Esophagus squamous epithelium (tissue), 5 donors: ENCODE measurements around the gene SPATS2L. TPM values are rescaled to one million over a fixed set of nuclear protein-coding genes. Genes with fewer than 3 reads are reported as not detected.

Experiments used
- DNase-seq: peaks from one replicate; lab custom pipeline; 2025; lab: John Stamatoyannopoulos, UW
- H3K27ac ChIP-seq, 4 donors: fragments of 200-600 bp; sonication (generic); one replicate each; pipeline ENCODE4 v1.5.1; 2016 to 2019; ENCODE audit warnings: mild to moderate bottlenecking in 1 of 4
- H3K27me3 ChIP-seq, 4 donors: fragments of 200-600 bp; sonication (generic); 1 replicate in 3 of 4; 2 replicates in 1 of 4; pipeline versions ENCODE4 v1.5.1 to v1.6.0; 2017 to 2021; ENCODE audit warnings: antibody characterized with exemption in 1 of 4
- H3K36me3 ChIP-seq, 3 donors: fragments of 200-600 bp; sonication (generic); one replicate each; pipeline ENCODE4 v1.5.1; 2016 to 2019
- H3K4me1 ChIP-seq, 3 donors: fragments of 200-600 bp; sonication (generic); one replicate each; pipeline ENCODE4 v1.5.1; 2017 to 2019
- H3K4me3 ChIP-seq, 4 donors: fragments of 200-600 bp; sonication (generic); 1 replicate in 3 of 4; 2 replicates in 1 of 4; pipeline ENCODE4 v1.5.1; 2016 to 2019; ENCODE audit warnings: mild to moderate bottlenecking in 2 of 4, moderate library complexity in 1 of 4
- H3K9me3 ChIP-seq, 3 donors: fragments of 200-600 bp; sonication (generic); one replicate each; pipeline ENCODE4 v1.5.1; 2016 to 2019
- POLR2A ChIP-seq, 4 donors: fragments of 450-650 bp; IDR thresholded peaks; one replicate each; pipeline ENCODE4 v1.6.1; 2017; ENCODE audit warnings: antibody characterized with exemption in 4 of 4, mild to moderate bottlenecking in 4 of 4, moderate library complexity in 3 of 4
- WGBS, 2 donors: methylation state at CpG; one replicate each; pipeline ENCODE4 v1.1.5; 2018; 5-methylcytosine and 5-hydroxymethylcytosine counted together
- intact Hi-C: fragments of 100-400 bp; cut with DNase I; formaldehyde crosslinking; loops from one replicate; pipeline ENCODE4 v1.15.0; 2022
- total RNA-seq, 4 donors: library from RNA; depleted of rRNA; stranded (reverse); fragments of >200 nt; gene quantifications; one replicate each; pipeline ENCODE4 v1.1.0, GENCODE V29; 2016
- TF ChIP-seq, protein P1 (sequence below), 6 experiments: fragments of 450-650 bp in 4 of 6; fragments of 200-600 bp in 2 of 6; sonication (generic) in 2 of 6; IDR thresholded peaks; one replicate each; pipeline ENCODE4 v1.5.1; 2016 to 2019; ENCODE audit warnings: antibody characterized with exemption in 6 of 6, mild to moderate bottlenecking in 4 of 6, moderate library complexity in 4 of 6
- donor health status: DM: yes; HTN: yes; CAD: no.

The SPATS2L gene
- total RNA-seq, 4 donors from 2014 or later: 53.2 to 91.9 (median 68.3) TPM

DNA sequence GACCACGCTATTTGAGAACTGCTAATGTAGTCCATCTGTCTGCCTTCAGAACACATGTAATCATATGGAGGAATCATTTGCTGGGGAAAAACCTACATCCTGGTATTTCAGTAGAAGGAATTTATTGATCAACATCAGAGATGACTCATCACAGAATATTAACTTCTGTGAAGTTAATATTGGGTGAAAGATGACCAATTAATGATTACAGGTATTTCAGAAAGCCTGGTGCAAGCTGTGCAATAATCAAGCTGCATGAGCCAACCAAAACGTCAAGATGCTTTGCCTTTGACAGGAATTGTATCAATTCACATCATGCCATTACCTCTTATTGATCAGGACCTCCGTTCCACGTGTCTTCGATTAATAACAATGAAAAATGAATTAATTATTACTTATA, 9.4 kb upstream of the SPATS2L start:
- Histone ChIP-seq H3K36me3 (no peaks in the 10 kb centered on the region), H3K4me3 (no peak overlapping the region), H3K4me1 (peaks cover 0 to 30% (median 4%) of the 10 kb centered on the region in 3 donors), H3K9me3 (no peaks in the 10 kb centered on the region), H3K27me3 (no peaks in the 10 kb centered on the region), H3K27ac (no peak overlapping the region)
- DNase-seq: no peak
- WGBS, 2 donors: 86 to 88% methylated on average over 5 of the region's 5 CpGs
- intact Hi-C loops: no loop called here
- TF ChIP-seq POLR2A (IDR thresholded peaks at IDR 0.05): no peak
- TF ChIP-seq, protein P1, sequence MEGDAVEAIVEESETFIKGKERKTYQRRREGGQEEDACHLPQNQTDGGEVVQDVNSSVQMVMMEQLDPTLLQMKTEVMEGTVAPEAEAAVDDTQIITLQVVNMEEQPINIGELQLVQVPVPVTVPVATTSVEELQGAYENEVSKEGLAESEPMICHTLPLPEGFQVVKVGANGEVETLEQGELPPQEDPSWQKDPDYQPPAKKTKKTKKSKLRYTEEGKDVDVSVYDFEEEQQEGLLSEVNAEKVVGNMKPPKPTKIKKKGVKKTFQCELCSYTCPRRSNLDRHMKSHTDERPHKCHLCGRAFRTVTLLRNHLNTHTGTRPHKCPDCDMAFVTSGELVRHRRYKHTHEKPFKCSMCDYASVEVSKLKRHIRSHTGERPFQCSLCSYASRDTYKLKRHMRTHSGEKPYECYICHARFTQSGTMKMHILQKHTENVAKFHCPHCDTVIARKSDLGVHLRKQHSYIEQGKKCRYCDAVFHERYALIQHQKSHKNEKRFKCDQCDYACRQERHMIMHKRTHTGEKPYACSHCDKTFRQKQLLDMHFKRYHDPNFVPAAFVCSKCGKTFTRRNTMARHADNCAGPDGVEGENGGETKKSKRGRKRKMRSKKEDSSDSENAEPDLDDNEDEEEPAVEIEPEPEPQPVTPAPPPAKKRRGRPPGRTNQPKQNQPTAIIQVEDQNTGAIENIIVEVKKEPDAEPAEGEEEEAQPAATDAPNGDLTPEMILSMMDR (IDR thresholded peaks at IDR 0.05): no peak

DNA sequence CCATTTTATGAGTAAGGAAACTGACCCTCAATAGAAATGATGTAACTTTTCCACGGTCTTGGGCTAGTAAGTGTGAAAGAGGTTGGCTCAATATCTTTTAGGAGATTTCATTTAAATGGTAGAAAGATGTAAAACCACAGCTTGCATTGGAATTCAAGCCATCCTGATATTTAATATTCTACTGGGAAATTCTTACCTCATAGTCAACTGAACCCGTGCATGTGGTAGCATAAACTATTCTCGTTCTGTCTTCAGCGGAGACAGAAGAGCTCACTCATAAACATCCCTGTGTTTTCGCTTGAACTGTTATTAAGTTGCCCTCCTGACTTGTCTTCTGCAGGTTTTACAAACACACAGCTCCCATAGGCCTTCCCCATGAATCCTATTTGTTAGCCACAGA, 8.5 kb upstream of the SPATS2L start:
- TF ChIP-seq, protein P1 (IDR thresholded peaks at IDR 0.05): no peak
- no peak for TF ChIP-seq POLR2A (IDR thresholded peaks at IDR 0.05)
- intact Hi-C loops: no loop called here
- WGBS, 2 donors: 88 to 89% methylated on average over 5 of the region's 5 CpGs
- Histone ChIP-seq H3K36me3 (no peaks in the 10 kb centered on the region), H3K9me3 (no peaks in the 10 kb centered on the region), H3K27ac (no peak overlapping the region), H3K4me3 (no peak overlapping the region), H3K4me1 (peaks cover 0 to 39% (median 8%) of the 10 kb centered on the region in 3 donors), H3K27me3 (no peaks in the 10 kb centered on the region)
- DNase-seq: no peak

DNA sequence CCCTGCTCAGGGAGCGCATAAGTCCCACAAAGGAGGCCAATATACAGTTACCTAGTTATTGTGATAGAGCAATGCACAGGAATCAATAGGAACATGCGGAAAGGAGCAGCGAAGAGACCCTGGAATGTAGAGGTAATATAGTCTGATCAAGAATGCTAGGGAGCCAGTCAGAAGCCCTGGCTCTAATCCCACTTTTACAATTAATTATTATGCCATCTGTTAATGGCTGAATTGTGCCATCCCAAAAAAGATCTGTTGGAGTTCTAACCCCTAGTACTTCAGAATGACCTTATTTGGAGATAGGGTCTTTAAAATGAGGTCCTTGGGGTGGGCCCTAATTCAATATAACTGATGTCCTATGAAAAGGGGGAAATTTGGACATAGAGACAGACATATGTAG, 7.7 kb upstream of the SPATS2L start:
- Histone ChIP-seq H3K9me3 (no peaks in the 10 kb centered on the region), H3K27ac (no peak overlapping the region), H3K4me1 (peaks cover 0 to 43% (median 8%) of the 10 kb centered on the region in 3 donors), H3K27me3 (no peaks in the 10 kb centered on the region), H3K4me3 (no peak overlapping the region), H3K36me3 (no peaks in the 10 kb centered on the region)
- DNase-seq: no peak
- TF ChIP-seq, protein P1 (IDR thresholded peaks at IDR 0.05): no peak
- no peak for TF ChIP-seq POLR2A (IDR thresholded peaks at IDR 0.05)
- WGBS, 2 donors: 92 to 99% methylated on average over 3 of the region's 3 CpGs
- intact Hi-C loops: no loop called here

DNA sequence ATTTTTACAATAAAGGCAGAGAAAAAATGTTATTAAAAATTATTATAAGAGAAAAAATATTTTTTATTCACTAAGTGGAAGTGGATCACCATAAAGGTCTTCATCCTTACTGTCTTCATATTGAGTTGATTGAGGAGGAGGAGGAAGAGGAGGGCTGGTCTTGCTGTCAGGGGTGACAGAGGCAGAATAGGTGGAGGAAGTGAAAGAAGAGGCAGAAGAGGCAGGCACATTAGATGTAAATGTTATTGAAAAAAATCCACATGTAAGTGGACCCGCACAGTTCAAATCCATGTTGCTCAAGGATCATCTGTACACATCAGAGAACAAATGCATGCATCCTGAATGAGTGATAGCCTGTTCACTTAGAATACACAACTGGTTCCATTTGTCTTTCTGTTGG, 6.4 kb upstream of the SPATS2L start:
- no peaks in the 10 kb centered on the region for H3K36me3 ChIP-seq
- H3K27me3 ChIP-seq: no peaks in the 10 kb centered on the region
- no peak for DNase-seq
- intact Hi-C loops: no loop called here
- 38 to 50% methylated on average over 1 of the region's 1 CpG for WGBS, 2 donors
- TF ChIP-seq, protein P1 (IDR thresholded peaks at IDR 0.05): no peak
- TF ChIP-seq POLR2A (IDR thresholded peaks at IDR 0.05): no peak
- H3K27ac ChIP-seq: peak overlapping the region in 1 of 4 donors; percentile 32
- H3K4me1 ChIP-seq: peaks cover 0 to 46% (median 8%) of the 10 kb centered on the region in 3 donors
- no peaks in the 10 kb centered on the region for H3K9me3 ChIP-seq
- H3K4me3 ChIP-seq: no peak overlapping the region

DNA sequence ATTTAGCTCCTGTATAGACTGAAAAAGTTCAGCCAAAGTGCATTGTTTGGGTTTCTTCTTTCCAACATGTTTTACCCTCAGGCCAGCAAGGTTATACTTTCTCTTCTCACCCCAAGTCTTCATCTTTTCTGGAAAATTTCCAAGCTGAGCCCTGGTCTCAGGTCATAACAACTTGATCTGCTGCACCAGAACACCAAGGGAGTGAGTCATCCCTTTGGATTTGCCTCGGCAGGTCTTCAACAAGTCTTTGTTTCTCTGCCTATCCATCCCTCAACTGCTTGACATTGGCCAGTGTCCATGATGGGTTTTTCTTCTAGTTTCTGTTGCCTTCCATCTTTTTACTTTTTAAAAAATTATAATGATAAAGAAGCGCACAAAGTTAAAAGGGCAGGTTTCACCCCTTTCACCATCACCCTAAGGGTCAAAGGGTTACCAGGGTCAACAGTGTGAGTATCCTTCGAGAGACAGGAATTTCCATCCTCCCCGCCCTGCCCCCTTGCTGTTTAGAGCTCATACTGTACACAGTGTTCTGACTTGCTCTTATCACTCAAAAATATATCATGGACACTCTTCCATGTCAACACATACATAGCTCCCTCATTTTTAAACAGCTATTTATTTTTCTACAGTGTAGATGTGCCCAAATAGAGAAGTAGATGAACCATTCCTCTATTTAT, 5.7 kb upstream of the SPATS2L start:
- no peak for DNase-seq
- TF ChIP-seq, protein P1 (IDR thresholded peaks at IDR 0.05): peak in 3 of 6 experiments; percentile 23 to 40 (median 35)
- TF ChIP-seq POLR2A (IDR thresholded peaks at IDR 0.05): no peak
- peak overlapping the region in 2 of 4 donors; percentile 9 to 58 for H3K27ac ChIP-seq
- H3K4me1 ChIP-seq: peaks cover under 1 to 53% (median 8%) of the 10 kb centered on the region in 3 donors
- H3K36me3 ChIP-seq: no peaks in the 10 kb centered on the region
- H3K27me3 ChIP-seq: no peaks in the 10 kb centered on the region
- no peaks in the 10 kb centered on the region for H3K9me3 ChIP-seq
- H3K4me3 ChIP-seq: peak overlapping the region in 1 of 4 donors; percentile 1
- WGBS, 2 donors: 16 to 33% methylated on average over 4 of the region's 4 CpGs
- intact Hi-C loops: no loop called here
